ENCODE measurements around the gene WNT11.
A peak's percentile ranks its signal among the peaks of the same experiment; 100 is the strongest.
"Not testable (repeated sequence)": the region's sequence is repeated elsewhere in the genome, so short reads cannot be mapped to it uniquely, and the experiment has no call there.

Gene WNT11

GRCh38 chr11:76201056-76201455 is 5.2 kb downstream of the WNT11 start:
- no peak for DNase-seq

- DNase-seq = no peak
These were observed 6.0 kb downstream of the WNT11 start for GRCh38 chr11:76200006-76200940.

- DNase-seq = not testable (repeated sequence)
These were observed 7.6 kb downstream of the WNT11 start for GRCh38 chr11:76198691-76199090.

DNA sequence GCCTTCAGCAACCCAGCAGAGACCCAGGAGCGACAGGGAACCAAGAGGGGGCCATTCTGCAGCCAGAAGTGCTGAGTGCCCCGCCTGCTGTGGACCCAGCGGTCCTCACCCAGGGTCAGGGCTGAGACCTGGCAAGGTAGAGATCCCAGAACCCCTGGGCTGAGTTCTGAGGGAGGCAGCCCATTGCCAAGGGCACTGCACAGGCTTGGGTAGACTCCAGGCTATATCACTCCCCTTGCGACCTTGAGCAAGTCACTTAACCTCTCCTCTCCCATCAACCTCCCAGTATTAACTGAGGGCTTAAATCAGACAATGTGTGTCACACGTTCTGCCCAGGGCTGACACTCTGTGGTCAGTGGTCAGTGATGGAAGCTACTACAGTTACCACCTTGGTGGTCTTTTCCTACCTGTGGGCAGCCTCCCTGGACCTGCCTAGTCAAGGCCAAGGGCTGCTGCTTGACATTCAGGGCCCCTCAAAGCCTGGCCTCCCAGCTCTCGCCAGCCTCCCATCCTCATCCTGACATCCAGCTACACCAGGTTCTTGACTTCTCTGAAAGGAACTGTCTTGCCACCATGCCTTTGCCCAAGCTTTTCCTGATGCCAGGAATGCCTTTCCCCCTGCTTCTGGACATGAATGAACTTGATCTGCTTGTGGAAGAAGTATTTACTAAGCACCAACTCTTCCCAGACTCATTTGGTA is 8.2 kb downstream of the WNT11 start:
- DNase-seq = no peak

DNA sequence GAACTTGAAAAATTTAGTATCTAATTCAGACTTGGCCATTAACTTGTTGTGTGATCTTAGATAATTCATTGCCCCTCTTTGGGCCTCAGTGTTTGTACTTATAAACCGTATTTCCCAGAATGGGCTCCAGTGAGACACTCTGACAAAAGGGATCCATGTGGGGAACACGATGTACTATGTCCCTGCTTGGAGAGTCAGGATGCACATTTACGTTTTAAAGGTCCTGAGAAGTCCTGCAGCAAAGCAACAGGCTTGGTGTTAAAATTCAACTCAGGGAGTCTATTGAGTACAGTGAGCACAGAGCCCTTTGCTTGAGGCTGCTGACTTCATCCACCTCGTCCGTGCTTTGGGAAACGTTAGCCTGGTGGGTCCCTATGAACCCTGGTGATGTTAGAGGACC is 9.0 kb downstream of the WNT11 start:
- no peak for DNase-seq

GRCh38 chr11:76196849-76197248 is 9.5 kb downstream of the WNT11 start:
- DNase-seq = no peak

DNA sequence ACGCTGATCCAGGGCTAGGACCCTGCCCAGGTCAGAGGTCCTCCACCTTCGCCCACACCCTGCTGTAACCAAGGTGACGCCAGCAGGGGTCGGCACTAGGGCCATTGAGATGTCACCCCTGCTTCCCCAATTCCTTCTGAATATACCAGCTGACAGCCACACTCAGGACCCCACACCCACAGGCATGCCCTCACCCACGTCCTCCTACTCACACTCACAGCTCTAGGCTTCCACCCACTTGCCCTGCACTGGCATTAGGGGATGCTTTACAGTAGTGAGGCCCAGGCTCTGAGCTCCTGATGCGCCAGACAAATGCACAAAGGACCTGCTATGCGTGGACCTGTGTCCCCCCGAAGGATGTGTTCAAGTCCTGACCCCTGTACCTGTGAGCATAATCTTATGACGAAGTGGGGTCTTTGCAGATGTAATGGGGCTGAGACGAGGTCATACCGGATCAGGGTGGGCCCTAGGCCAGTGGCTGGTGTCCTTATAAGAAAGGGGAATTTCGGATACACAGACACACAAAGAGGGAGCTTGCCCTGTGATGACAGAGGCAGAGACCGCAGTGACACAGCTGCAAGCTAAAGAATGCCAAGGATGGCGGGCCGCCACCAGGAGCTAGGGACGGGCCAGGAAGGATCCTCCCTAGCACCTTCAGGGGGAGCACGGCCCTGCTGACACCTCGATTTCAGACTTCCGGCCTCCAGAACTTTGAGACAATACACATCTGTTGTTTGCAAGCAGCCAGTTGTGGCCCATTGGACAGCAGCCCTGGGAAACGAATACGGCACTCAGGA is 11.2 kb downstream of the WNT11 start:
- DNase-seq = no peak

GRCh38 chr11:76193219-76193618 is 13.1 kb downstream of the WNT11 start:
- DNase-seq = no peak

GRCh38 chr11:76190376-76190775 is 15.9 kb downstream of the WNT11 start:
- DNase-seq = no peak

GRCh38 chr11:76189682-76190081 is 16.6 kb downstream of the WNT11 start:
- DNase-seq = no peak

GRCh38 chr11:76188873-76189272 is 17.4 kb downstream of the WNT11 start:
- no peak for DNase-seq

- no peak for DNase-seq
These were observed 19.5 kb downstream of the WNT11 start for GRCh38 chr11:76186776-76187279.

DNA sequence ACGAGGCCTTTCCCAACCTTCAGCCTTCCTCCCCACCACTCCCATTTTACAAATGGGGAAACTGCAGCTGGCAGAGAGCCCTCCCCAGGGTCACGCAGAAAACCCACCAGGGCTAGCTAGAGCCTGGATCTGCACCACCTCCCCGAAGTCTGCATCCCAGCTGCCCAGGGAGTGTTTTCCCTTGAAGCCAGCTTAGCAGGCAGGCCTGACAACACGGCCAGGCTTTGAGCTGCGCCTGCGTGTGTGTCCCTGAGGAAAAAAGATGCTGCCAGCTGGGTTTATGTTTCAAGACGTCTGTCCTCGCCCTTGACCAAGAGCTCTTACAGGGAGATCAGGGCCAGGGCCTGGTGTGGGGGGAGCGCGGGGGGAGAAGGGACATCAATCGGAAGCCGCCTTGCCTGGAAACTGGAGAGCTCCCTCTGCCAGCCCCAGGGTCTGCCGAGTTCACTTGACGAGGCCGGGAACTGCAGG is 20.3 kb downstream of the WNT11 start:
- no peak for DNase-seq

DNA sequence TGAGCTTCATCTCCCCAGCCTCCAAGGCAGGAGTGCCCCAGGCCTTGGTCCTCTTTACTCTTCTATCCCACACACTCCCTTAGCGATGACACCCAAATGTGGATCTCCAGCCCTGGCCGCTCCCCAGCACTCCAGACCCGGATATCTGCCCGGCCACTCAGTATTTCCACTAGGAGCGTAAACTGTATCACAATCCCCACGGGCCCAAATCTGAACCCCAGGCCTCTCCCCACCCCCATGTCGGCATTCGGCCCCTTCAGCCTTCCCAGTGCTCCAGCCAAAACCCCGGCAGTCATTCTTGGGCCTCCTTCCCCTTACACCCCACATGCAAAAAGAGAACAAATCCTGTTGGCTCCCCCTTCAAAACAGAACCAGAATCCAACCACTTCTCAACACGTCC is 20.8 kb downstream of the WNT11 start:
- no peak for DNase-seq

- DNase-seq = peak; percentile 81
These were observed 21.7 kb downstream of the WNT11 start for GRCh38 chr11:76184551-76184993.

- no peak for DNase-seq
These were observed 24.9 kb downstream of the WNT11 start for GRCh38 chr11:76181371-76181770.

DNA sequence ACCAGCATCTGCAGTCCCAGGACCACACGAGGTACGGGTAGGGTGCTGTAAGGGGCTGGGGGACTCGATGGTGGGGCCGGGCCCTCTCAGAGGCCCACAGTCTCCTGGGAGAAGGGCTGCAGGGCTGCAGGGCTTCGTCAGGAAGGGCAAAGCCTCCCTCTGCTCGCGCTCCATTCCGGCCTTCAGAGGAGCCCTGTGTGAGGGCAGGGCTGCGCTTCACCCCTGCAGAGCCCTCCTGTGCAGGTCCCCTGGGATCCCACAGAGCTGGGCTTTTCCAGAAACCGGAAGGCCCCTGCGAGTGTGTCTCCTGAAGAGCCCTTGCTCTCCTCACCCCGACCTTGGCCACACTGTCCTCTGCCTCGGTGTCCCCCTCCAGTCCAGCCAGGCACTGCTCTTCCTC is 27.2 kb downstream of the WNT11 start:
- DNase-seq = no peak

DNA sequence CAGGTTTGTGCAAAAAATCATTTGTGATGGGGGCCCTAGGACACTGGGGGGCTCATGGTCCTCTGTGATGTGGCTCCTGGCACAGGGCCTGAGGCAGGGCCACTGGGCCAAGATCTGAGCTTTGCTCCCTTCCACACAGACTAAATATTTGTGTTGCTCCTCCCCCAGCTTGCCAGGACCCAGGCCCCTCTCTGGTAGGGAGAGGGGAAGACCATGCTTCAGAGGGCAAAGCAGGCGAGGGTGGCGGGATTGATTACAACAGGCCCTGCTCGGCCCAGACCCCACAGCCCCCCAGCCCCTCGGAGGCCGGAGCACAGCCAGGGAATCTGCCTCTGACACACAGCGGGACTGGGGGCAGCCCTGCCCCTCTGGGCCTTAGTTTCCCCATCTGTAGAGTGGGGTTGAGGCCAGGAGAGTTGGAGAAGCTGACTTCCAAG is 29.0 kb downstream of the WNT11 start:
- DNase-seq = no peak

GRCh38 chr11:76176463-76176862 is 29.8 kb downstream of the WNT11 start:
- DNase-seq = no peak

DNA sequence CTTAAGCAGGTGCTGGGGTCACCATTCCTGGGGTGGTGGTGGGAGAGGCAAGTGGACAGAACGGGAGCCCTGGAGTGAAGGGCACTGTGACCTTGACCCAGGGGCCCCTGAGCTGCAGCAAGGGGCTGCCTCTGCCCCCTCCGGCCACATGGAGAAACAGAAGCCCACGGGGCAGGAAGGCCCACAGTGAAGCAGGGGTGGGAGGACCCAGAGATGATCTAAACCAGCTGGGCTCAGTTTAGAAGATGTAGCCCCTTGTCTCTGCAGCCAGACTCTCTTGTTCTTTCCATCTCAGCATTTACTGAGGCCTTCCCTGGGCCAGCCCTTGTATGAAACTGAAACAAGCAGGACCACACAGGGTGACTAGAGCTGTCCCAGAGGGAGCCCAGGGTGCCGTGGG is 30.5 kb downstream of the WNT11 start:
- DNase-seq = no peak

DNA sequence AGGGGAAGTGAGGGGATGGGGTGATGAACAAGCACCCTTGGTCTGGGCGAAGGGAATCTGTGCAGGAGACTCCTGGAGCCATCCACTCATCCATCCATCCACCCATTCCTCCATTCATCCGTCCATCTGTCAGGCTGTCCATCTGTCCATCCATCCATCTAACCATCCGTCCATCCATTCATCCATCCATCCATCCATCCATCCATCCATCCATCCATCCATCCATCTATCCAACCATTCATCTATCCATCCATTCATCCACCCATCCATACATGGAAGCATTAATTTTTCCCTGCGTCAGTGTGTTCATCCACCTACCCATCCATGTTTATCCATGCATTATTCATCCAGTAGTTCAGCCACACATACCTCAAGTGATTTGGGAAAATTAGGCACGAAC is 32.0 kb downstream of the WNT11 start:
- DNase-seq = no peak

GRCh38 chr11:76173663-76174062 is 32.6 kb downstream of the WNT11 start:
- DNase-seq = peak; percentile 13

- DNase-seq = no peak
These were observed 33.7 kb downstream of the WNT11 start for GRCh38 chr11:76172583-76172982.
